Stomach (tissue), 9 donors: ENCODE data around the gene GPRIN2. TPM values are rescaled to one million over a fixed set of nuclear protein-coding genes. Genes with fewer than 3 reads are reported as not detected.
"Not testable (repeated sequence)": the region's sequence is repeated elsewhere in the genome, so short reads cannot be mapped to it uniquely, and the experiment has no call there.

Source experiments
- DNase-seq, 2 donors: peaks; one replicate each; pipeline versions ENCODE4 v3.0.0 to v3.0.0-alpha.2; 2013 to 2019
- H3K27ac ChIP-seq, 5 donors: fragments of 200-600 bp in 4 of 5; sonication (generic) in 4 of 5; one replicate each; pipeline ENCODE4 v1.5.1; 2013 to 2019; ENCODE audit warnings: mild to moderate bottlenecking in 1 of 5, moderate library complexity in 1 of 5
- H3K27me3 ChIP-seq, 3 donors: fragments of 200-600 bp; sonication (generic); one replicate each; pipeline ENCODE4 v1.5.1; 2017 to 2019; ENCODE audit warnings: mixed run types in 1 of 3
- H3K36me3 ChIP-seq, 4 donors: fragments of 200-600 bp; sonication (generic); 1 replicate in 3 of 4; 2 replicates in 1 of 4; pipeline ENCODE4 v1.5.1; 2016 to 2019
- H3K4me1 ChIP-seq, 4 donors: fragments of 200-600 bp; sonication (generic); one replicate each; pipeline ENCODE4 v1.5.1; 2016 to 2019
- H3K4me3 ChIP-seq, 4 donors: fragments of 200-600 bp; sonication (generic) in 3 of 4; one replicate each; pipeline ENCODE4 v1.5.1; 2016 to 2019; ENCODE audit warnings: mild to moderate bottlenecking in 1 of 4
- H3K9me3 ChIP-seq, 4 donors: fragments of 200-600 bp; sonication (generic); one replicate each; pipeline ENCODE4 v1.5.1; 2016 to 2019
- EP300 ChIP-seq: sonication (generic); formaldehyde crosslinking; IDR thresholded peaks from one replicate; pipeline ENCODE4 v1.6.1; 2017; ENCODE audit warnings: antibody characterized with exemption
- POLR2A ChIP-seq, 4 donors: fragments of 450-650 bp; IDR thresholded peaks; one replicate each; pipeline ENCODE4 v1.6.1; 2016; ENCODE audit warnings: antibody characterized with exemption in 4 of 4, control low read depth in 2 of 4, mild to moderate bottlenecking in 1 of 4, moderate library complexity in 1 of 4
- POLR2AphosphoS5 ChIP-seq, 3 donors: sonication (generic); formaldehyde crosslinking; IDR thresholded peaks; one replicate each; pipeline ENCODE4 v1.6.1; 2016; ENCODE audit warnings: antibody characterized with exemption in 3 of 3
- WGBS, 5 donors: extraction: QIAGEN DNeasy Blood & Tissue Kit in 3 of 5; methylation state at CpG; one replicate each; pipeline versions ENCODE4 v1.1.5 to v1.1.7; 2013 to 2018; 5-methylcytosine and 5-hydroxymethylcytosine counted together
- intact Hi-C: fragments of 100-400 bp; cut with DNase I; formaldehyde crosslinking; loops from one replicate; pipeline ENCODE4 v1.15.1; 2023; ENCODE audit warnings: low total_unique reads
- polyA plus RNA-seq, 3 donors: library from polyadenylated mRNA; stranded (reverse); fragments of 200-250 nt; gene quantifications; one replicate each; pipeline ENCODE4 v1.2.3, GENCODE V29; 2013
- total RNA-seq, 5 donors: library from RNA; depleted of rRNA; stranded (reverse); fragments of >200 nt; gene quantifications; one replicate each; pipeline versions ENCODE4 v1.1.0 to v1.2.3, GENCODE V29; 2014 to 2016
- TF ChIP-seq, protein P1 (sequence below), 7 experiments: fragments of 450-650 bp in 4 of 7; fragments of 200-600 bp in 3 of 7; sonication (generic) in 3 of 7; IDR thresholded peaks; one replicate each; pipeline ENCODE4 v1.5.1; 2016 to 2019; ENCODE audit warnings: antibody characterized with exemption in 7 of 7, control low read depth in 2 of 7, mild to moderate bottlenecking in 1 of 7
- donor health status: healthy with polysubstance abuse.
- donor health status: Bipolar disorder and iron deficiency.
- donor health status: healthy.

The GPRIN2 gene
- total and polyA plus RNA-seq, 8 donors: 3.5 to 27.8 (median 11.1) TPM

DNA sequence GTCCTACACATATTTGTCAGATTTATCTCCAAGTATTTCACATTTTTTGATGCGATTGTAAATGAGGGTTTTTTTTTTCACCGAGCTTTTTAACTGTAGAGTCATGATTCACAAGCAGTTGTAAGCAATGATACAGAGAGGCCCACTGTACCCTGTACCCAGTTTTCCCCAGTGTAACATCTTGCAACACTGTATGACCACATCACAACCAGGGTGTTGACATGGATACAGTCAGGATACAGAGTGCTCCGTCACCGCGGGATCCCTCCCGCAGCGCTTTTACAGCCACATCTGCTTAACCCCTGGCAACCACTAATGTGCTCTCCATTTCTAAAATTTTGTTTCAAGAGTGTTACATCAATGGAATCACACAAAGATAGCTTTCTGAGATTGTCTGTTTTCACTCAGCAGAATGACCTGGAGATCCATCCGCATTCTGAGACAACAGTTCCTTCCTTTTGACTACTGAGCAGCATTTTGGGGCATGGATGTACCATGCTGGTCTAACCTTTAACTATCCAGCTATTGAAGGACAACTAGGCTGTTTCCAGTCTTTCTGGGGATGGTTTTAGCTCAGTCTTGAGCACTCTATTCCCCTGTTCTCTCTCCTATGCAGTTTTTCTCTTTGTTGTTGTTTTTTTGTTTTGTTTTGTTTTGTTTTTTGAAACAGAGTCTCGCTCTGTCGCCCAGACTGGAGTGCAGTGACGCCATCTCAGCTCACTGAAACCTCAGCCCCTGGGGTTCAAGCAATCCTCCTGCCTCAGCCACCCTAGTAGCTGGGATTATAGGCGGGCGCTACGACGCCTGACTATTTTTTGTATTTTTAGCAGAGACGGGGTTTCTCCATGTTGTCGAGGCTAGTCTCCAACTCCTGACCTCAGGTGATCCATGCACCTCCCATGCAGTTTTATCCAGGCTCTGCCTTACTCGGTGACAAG lies 25.9 kb downstream of the GPRIN2 start:
- Histone ChIP-seq H3K9me3 (no peaks in the 10 kb centered on the region), H3K27me3 (no peaks in the 10 kb centered on the region), H3K36me3 (no peaks in the 10 kb centered on the region), H3K4me3 (no peak overlapping the region), H3K27ac (no peak overlapping the region), H3K4me1 (no peaks in the 10 kb centered on the region)
- TF ChIP-seq POLR2A (IDR thresholded peaks at IDR 0.05) (no peak), EP300 (no peak), POLR2AphosphoS5 (IDR thresholded peaks at IDR 0.05) (no peak)
- TF ChIP-seq, protein P1, sequence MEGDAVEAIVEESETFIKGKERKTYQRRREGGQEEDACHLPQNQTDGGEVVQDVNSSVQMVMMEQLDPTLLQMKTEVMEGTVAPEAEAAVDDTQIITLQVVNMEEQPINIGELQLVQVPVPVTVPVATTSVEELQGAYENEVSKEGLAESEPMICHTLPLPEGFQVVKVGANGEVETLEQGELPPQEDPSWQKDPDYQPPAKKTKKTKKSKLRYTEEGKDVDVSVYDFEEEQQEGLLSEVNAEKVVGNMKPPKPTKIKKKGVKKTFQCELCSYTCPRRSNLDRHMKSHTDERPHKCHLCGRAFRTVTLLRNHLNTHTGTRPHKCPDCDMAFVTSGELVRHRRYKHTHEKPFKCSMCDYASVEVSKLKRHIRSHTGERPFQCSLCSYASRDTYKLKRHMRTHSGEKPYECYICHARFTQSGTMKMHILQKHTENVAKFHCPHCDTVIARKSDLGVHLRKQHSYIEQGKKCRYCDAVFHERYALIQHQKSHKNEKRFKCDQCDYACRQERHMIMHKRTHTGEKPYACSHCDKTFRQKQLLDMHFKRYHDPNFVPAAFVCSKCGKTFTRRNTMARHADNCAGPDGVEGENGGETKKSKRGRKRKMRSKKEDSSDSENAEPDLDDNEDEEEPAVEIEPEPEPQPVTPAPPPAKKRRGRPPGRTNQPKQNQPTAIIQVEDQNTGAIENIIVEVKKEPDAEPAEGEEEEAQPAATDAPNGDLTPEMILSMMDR (IDR thresholded peaks at IDR 0.05): no peak
- intact Hi-C loops: no loop called here
- WGBS, 5 donors: 87 to 93% (median 92%) methylated on average over 18 of the region's 18 CpGs
- DNase-seq: peak; percentile 24 to 48

DNA sequence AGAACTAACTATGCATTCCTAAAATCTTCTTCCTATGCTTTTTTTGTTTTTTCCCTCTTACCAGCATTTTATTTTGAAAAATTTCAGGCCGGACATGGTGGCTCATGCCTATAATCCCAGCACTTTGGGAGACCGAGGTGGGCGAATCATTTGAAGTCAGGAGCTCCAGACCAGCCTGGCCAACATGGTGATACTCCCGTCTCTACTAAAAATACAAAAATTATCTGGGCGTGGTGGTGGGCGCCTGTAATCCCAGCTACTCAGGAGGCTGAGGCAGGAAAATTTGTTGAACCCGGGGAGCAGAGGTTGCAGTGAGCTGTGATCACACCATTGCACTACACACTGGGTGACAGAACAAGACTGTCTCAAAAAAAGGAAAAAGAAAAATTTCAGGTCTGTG lies 26.7 kb downstream of the GPRIN2 start:
- H3K4me1 ChIP-seq, intact Hi-C loops, H3K9me3 ChIP-seq, H3K27me3 ChIP-seq, H3K36me3 ChIP-seq, H3K4me3 ChIP-seq, H3K27ac ChIP-seq: not testable (repeated sequence)
- DNase-seq: peak in 1 of 2 donors; percentile 24
- 84 to 90% (median 88%) methylated on average over 7 of the region's 7 CpGs for WGBS, 5 donors

DNA sequence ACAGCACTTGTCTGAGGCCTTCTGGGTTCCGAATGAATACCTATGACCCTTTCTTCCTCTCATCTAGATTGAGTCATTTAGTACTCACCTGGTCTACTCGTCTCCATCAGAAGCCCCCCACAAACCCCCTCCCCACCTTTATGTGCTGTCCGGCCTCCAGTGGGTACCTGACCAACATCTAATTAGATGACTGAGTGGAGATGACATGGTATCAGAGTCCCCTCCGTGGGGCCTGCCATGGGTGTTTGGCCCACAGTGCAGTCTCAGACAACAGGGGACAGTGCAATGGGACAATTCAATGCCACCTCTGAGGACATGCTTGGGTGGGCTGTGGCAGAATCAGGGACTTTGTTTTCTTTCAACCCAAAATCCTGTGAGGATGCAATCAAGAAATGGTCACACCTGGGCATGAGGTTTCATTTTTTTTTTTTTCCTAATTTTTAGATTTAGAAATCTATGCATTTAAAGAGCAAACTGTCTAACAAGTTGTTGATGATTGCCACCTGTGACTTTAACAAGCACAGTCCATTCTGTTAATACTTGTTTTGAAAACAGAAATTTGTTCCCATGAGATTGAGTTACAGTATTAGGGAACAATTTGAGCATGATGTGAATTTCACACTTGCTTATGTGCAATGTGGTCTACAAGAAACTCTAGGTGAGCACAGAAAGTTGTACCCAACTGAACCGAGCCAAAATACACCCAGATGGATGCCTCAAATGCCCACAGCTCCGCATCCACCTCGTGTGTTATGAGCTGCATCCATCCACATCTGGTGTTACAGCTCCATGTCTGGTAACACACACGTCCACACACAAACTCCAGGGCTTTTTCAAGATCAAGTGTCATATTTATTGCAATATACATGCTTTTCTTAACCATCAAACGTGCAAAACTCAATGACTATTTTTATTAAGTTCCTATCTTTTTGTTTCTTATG lies 27.5 kb downstream of the GPRIN2 start:
- no peak for TF ChIP-seq EP300
- no peak for TF ChIP-seq POLR2A (IDR thresholded peaks at IDR 0.05)
- TF ChIP-seq POLR2AphosphoS5 (IDR thresholded peaks at IDR 0.05): no peak
- TF ChIP-seq, protein P1 (IDR thresholded peaks at IDR 0.05): no peak
- intact Hi-C loops: no loop called here
- H3K27me3 ChIP-seq: no peaks in the 10 kb centered on the region
- H3K36me3 ChIP-seq: no peaks in the 10 kb centered on the region
- 81 to 86% (median 84%) methylated on average over 9 of the region's 9 CpGs for WGBS, 5 donors
- H3K4me3 ChIP-seq: no peak overlapping the region
- H3K27ac ChIP-seq: no peak overlapping the region
- no peaks in the 10 kb centered on the region for H3K9me3 ChIP-seq
- peak in 1 of 2 donors; percentile 27 for DNase-seq
- H3K4me1 ChIP-seq: peaks cover 0 to 11% (median 4%) of the 10 kb centered on the region in 4 donors

DNA sequence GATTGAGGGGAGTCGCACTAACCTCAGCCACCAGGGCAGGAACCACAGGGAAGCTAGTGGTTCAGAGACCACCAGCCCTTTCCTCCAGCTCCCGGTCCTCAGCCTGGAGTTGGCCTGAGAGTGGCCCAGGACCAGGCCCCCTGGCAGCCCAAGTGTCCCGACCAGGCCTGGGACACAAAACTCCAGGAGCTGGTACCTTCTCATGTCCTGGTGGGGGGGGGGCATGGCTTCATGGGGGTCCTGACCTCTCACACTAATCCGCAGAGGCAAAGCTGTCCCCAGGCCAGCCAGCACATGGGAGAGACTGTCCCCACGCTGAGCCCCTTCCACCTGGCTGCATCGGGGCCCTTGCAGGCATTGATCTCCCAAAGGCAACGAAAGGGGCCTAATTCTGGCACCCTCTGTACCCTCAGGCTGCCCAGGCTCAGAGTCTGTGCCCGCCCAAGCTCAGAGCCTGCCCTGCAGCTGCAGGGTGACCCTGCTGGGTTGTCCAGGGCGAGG lies 28.2 kb downstream of the GPRIN2 start:
- no peak for TF ChIP-seq POLR2AphosphoS5 (IDR thresholded peaks at IDR 0.05)
- TF ChIP-seq, protein P1 (IDR thresholded peaks at IDR 0.05): no peak
- no peak for TF ChIP-seq POLR2A (IDR thresholded peaks at IDR 0.05)
- TF ChIP-seq EP300: no peak
- WGBS, 5 donors: 86 to 96% (median 92%) methylated on average over 8 to 9 of the region's 9 CpGs
- Histone ChIP-seq H3K27me3 (no peaks in the 10 kb centered on the region), H3K36me3 (no peaks in the 10 kb centered on the region), H3K4me3 (no peak overlapping the region), H3K4me1 (peaks cover 6 to 18% (median 11%) of the 10 kb centered on the region in 4 donors), H3K9me3 (no peaks in the 10 kb centered on the region), H3K27ac (no peak overlapping the region)
- DNase-seq: peak in 1 of 2 donors; percentile 25
- intact Hi-C loops: no loop called here
